ENCODE data around the gene CCDC146. TPM values are rescaled to one million over a fixed set of nuclear protein-coding genes. Genes with fewer than 3 reads are reported as not detected.

Gene CCDC146
- polyA plus RNA-seq, 1 donor from 2014 or later = 13.0 TPM

GRCh38 chr7:77232467-77232866 lies 110.1 kb downstream of the CCDC146 start:
- Histone ChIP-seq H2AFZ (ENCODE audit: low read depth, low read length) (no peak overlapping the region), H3K9me2 (ENCODE audit: insufficient read depth, low read length) (no peaks in the 10 kb centered on the region), H3K27me3 (ENCODE audit: insufficient read depth, low read depth, low read length) (no peaks in the 10 kb centered on the region), H3K4me2 (ENCODE audit: low read length) (no peak overlapping the region), H4K20me1 (ENCODE audit: insufficient read depth) (no peaks in the 10 kb centered on the region), H3K79me2 (replicated peaks; ENCODE audit: insufficient read depth, low read length) (no peaks in the 10 kb centered on the region), H3K36me3 (ENCODE audit: insufficient read depth, low read length) (no peaks in the 10 kb centered on the region), H3K27ac (ENCODE audit: low read length) (no peak overlapping the region), H3K9me3 (ENCODE audit: low read length) (no peaks in the 10 kb centered on the region), H3K9ac (ENCODE audit: low read length) (no peak overlapping the region), H3K4me3 (ENCODE audit: low read length) (no peak overlapping the region), H3F3A (ENCODE audit: insufficient read depth, low read length, poor library complexity, severe bottlenecking) (no peaks in the 10 kb centered on the region)
- TF ChIP-seq, protein P1, sequence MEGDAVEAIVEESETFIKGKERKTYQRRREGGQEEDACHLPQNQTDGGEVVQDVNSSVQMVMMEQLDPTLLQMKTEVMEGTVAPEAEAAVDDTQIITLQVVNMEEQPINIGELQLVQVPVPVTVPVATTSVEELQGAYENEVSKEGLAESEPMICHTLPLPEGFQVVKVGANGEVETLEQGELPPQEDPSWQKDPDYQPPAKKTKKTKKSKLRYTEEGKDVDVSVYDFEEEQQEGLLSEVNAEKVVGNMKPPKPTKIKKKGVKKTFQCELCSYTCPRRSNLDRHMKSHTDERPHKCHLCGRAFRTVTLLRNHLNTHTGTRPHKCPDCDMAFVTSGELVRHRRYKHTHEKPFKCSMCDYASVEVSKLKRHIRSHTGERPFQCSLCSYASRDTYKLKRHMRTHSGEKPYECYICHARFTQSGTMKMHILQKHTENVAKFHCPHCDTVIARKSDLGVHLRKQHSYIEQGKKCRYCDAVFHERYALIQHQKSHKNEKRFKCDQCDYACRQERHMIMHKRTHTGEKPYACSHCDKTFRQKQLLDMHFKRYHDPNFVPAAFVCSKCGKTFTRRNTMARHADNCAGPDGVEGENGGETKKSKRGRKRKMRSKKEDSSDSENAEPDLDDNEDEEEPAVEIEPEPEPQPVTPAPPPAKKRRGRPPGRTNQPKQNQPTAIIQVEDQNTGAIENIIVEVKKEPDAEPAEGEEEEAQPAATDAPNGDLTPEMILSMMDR (IDR thresholded peaks at IDR 0.05; ENCODE audit: poor library complexity, severe bottlenecking) = no peak
- TF ChIP-seq TAF1 (IDR thresholded peaks at IDR 0.05; ENCODE audit: low read depth) (no peak), RAD21 (conservative IDR thresholded peaks at IDR 0.05) (no peak), POLR2AphosphoS5 (IDR thresholded peaks at IDR 0.05) (no peak), EP300 (conservative IDR thresholded peaks at IDR 0.05; ENCODE audit: poor library complexity, severe bottlenecking) (no peak)

GRCh38 chr7:77235276-77235675 lies 112.9 kb downstream of the CCDC146 start:
- H3K9me3 ChIP-seq (ENCODE audit: low read length) = no peaks in the 10 kb centered on the region
- no peaks in the 10 kb centered on the region for H3F3A ChIP-seq (ENCODE audit: insufficient read depth, low read length, poor library complexity, severe bottlenecking)
- TF ChIP-seq EP300 (conservative IDR thresholded peaks at IDR 0.05; ENCODE audit: poor library complexity, severe bottlenecking) (no peak), TAF1 (IDR thresholded peaks at IDR 0.05; ENCODE audit: low read depth) (no peak), SMC3 (conservative IDR thresholded peaks at IDR 0.05; ENCODE audit: poor library complexity) (no peak), EZH2 (IDR thresholded peaks at IDR 0.05; ENCODE audit: borderline replicate concordance, insufficient read depth, low read length, poor library complexity, severe bottlenecking) (no peak), MXI1 (conservative IDR thresholded peaks at IDR 0.05; ENCODE audit: poor library complexity, severe bottlenecking) (no peak), RAD21 (conservative IDR thresholded peaks at IDR 0.05) (no peak)
- TF ChIP-seq, protein P1 (IDR thresholded peaks at IDR 0.05; ENCODE audit: poor library complexity, severe bottlenecking) = no peak
- no peaks in the 10 kb centered on the region for H4K20me1 ChIP-seq (ENCODE audit: insufficient read depth)
- no peaks in the 10 kb centered on the region for H3K27me3 ChIP-seq (ENCODE audit: insufficient read depth, low read depth, low read length)
- no peak overlapping the region for H2AFZ ChIP-seq (ENCODE audit: low read depth, low read length)
- H3K27ac ChIP-seq (ENCODE audit: low read length) = no peak overlapping the region
- no peaks in the 10 kb centered on the region for H3K79me2 ChIP-seq (replicated peaks; ENCODE audit: insufficient read depth, low read length)
- no peak overlapping the region for H3K4me2 ChIP-seq (ENCODE audit: low read length)
- H3K36me3 ChIP-seq (ENCODE audit: insufficient read depth, low read length) = no peaks in the 10 kb centered on the region
- H3K4me3 ChIP-seq (ENCODE audit: low read length) = no peak overlapping the region
- H3K9ac ChIP-seq (ENCODE audit: low read length) = no peak overlapping the region
- no peaks in the 10 kb centered on the region for H3K9me2 ChIP-seq (ENCODE audit: insufficient read depth, low read length)

DNA sequence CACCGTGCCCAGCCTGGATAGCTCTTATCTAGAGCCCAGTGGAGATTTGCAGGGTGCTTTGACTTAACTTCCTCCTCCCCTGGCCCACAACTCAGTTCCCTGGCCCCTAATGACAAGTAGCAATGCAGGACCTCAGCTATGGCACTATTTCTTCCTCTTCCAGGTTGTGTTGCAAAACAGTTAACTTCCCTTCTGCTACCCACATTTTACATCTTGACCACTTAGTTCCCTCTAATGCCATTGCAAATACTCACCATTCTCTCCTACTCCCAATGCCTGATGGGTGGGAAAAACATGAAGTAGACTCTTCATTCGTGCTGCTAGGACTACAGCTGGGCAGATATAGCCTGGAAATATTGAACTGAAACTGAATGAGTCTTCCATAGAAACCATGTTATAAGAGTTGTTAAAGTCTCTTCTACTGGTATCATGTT lies 116.3 kb downstream of the CCDC146 start:
- no peak for TF ChIP-seq RAD21 (conservative IDR thresholded peaks at IDR 0.05)
- no peak for TF ChIP-seq POLR2AphosphoS5 (IDR thresholded peaks at IDR 0.05)
- no peak for TF ChIP-seq MXI1 (conservative IDR thresholded peaks at IDR 0.05; ENCODE audit: poor library complexity, severe bottlenecking)
- Histone ChIP-seq H3K4me2 (ENCODE audit: low read length) (no peak overlapping the region), H3K79me2 (replicated peaks; ENCODE audit: insufficient read depth, low read length) (no peaks in the 10 kb centered on the region), H3K4me3 (ENCODE audit: low read length) (no peak overlapping the region), H3K9me2 (ENCODE audit: insufficient read depth, low read length) (no peaks in the 10 kb centered on the region), H2AFZ (ENCODE audit: low read depth, low read length) (no peak overlapping the region), H3K9ac (ENCODE audit: low read length) (no peak overlapping the region), H3K36me3 (ENCODE audit: insufficient read depth, low read length) (no peaks in the 10 kb centered on the region), H3K27ac (ENCODE audit: low read length) (no peak overlapping the region), H3K27me3 (ENCODE audit: insufficient read depth, low read depth, low read length) (no peaks in the 10 kb centered on the region), H4K20me1 (ENCODE audit: insufficient read depth) (no peaks in the 10 kb centered on the region), H3F3A (ENCODE audit: insufficient read depth, low read length, poor library complexity, severe bottlenecking) (no peaks in the 10 kb centered on the region), H3K9me3 (ENCODE audit: low read length) (no peaks in the 10 kb centered on the region)

Data from neural cell (in vitro differentiated cells).